ENCODE data around the gene PCGF3.
"Not testable (repeated sequence)": the region's sequence is repeated elsewhere in the genome, so short reads cannot be mapped to it uniquely, and the experiment has no call there.

Gene PCGF3

GRCh38 chr4:681736-682451 is 23.7 kb upstream of the PCGF3 start:
- no peak for DNase-seq (ENCODE audit: extremely low read depth in 1 of 2, low read depth in 1 of 2)

- no peak for DNase-seq (ENCODE audit: extremely low read depth in 1 of 2, low read depth in 1 of 2)
Measured at GRCh38 chr4:682490-683172, 23.0 kb upstream of the PCGF3 start.

GRCh38 chr4:683247-683897 is 22.3 kb upstream of the PCGF3 start:
- no peak for DNase-seq (ENCODE audit: extremely low read depth in 1 of 2, low read depth in 1 of 2)

GRCh38 chr4:683982-684622 is 21.5 kb upstream of the PCGF3 start:
- no peak for DNase-seq (ENCODE audit: extremely low read depth in 1 of 2, low read depth in 1 of 2)

GRCh38 chr4:684623-685327 is 20.9 kb upstream of the PCGF3 start:
- no peak for DNase-seq (ENCODE audit: extremely low read depth in 1 of 2, low read depth in 1 of 2)

- no peak for DNase-seq (ENCODE audit: extremely low read depth in 1 of 2, low read depth in 1 of 2)
Measured at GRCh38 chr4:685679-686412, 19.8 kb upstream of the PCGF3 start.

- no peak for DNase-seq (ENCODE audit: extremely low read depth in 1 of 2, low read depth in 1 of 2)
Measured at GRCh38 chr4:686413-687040, 19.1 kb upstream of the PCGF3 start.

GRCh38 chr4:687048-687970 is 18.3 kb upstream of the PCGF3 start:
- DNase-seq (ENCODE audit: extremely low read depth in 1 of 2, low read depth in 1 of 2): no peak

- DNase-seq (ENCODE audit: extremely low read depth in 1 of 2, low read depth in 1 of 2): no peak
Measured at GRCh38 chr4:687971-688853, 17.4 kb upstream of the PCGF3 start.

GRCh38 chr4:688854-689681 is 16.6 kb upstream of the PCGF3 start, which contains the start of gene SLC49A3:
Gene SLC49A3, minus strand, starts transcription at chr4:689151. Its CDS starts 24 bp downstream, at chr4:689127.
- DNase-seq (ENCODE audit: extremely low read depth in 1 of 2, low read depth in 1 of 2): no peak

GRCh38 chr4:689723-690122 is 15.9 kb upstream of the PCGF3 start:
- no peak for DNase-seq (ENCODE audit: extremely low read depth in 1 of 2, low read depth in 1 of 2)

GRCh38 chr4:692771-693554 is 12.7 kb upstream of the PCGF3 start:
- no peak for DNase-seq (ENCODE audit: extremely low read depth in 1 of 2, low read depth in 1 of 2)

GRCh38 chr4:694341-694940 is 11.2 kb upstream of the PCGF3 start:
- not testable (repeated sequence) for DNase-seq (ENCODE audit: extremely low read depth in 1 of 2, low read depth in 1 of 2)

GRCh38 chr4:699816-700580 is 5.6 kb upstream of the PCGF3 start:
- no peak for DNase-seq (ENCODE audit: extremely low read depth in 1 of 2, low read depth in 1 of 2)
